ENCODE data around the gene MAEA.
A peak's percentile ranks its signal among the peaks of the same experiment; 100 is the strongest.
"Not testable (repeated sequence)": the region's sequence is repeated elsewhere in the genome, so short reads cannot be mapped to it uniquely, and the experiment has no call there.

The MAEA gene

GRCh38 chr4:1370321-1371124 lies 80.8 kb downstream of the MAEA start:
- TF ChIP-seq CTCF (IDR thresholded peaks at IDR 0.05; ENCODE audit: low read depth, low read length), result no peak
- H3K27me3 ChIP-seq (ENCODE audit: insufficient read depth, low read depth, severe bottlenecking), result no peaks in the 10 kb centered on the region
- peaks cover 6% of the 10 kb centered on the region; the same call in 1 of the 2 replicates for H3K36me3 ChIP-seq
- peaks cover 5% of the 10 kb centered on the region for H3K9me3 ChIP-seq (ENCODE audit: severe bottlenecking)
- H3K27ac ChIP-seq, result no peak overlapping the region
- no peak for DNase-seq
- H3K4me3 ChIP-seq (ENCODE audit: low read depth, low read length), result no peak overlapping the region

- no peak overlapping the region for H3K4me3 ChIP-seq (ENCODE audit: low read depth, low read length)
- no peak overlapping the region for H3K27ac ChIP-seq
- H3K27me3 ChIP-seq (ENCODE audit: insufficient read depth, low read depth, severe bottlenecking), result no peaks in the 10 kb centered on the region
- DNase-seq, result no peak
- H3K36me3 ChIP-seq, result peaks cover 4% of the 10 kb centered on the region
- H3K9me3 ChIP-seq (ENCODE audit: severe bottlenecking), result peaks cover 5% of the 10 kb centered on the region
- TF ChIP-seq CTCF (IDR thresholded peaks at IDR 0.05; ENCODE audit: low read depth, low read length), result no peak
Measured at GRCh38 chr4:1371176-1372165, 81.8 kb downstream of the MAEA start.

- DNase-seq; H3K9me3 ChIP-seq (ENCODE audit: severe bottlenecking); H3K27me3 ChIP-seq (ENCODE audit: insufficient read depth, low read depth, severe bottlenecking); H3K4me3 ChIP-seq (ENCODE audit: low read depth, low read length); H3K36me3 ChIP-seq; H3K27ac ChIP-seq: not testable (repeated sequence)
Measured at GRCh38 chr4:1372576-1372975, 82.9 kb downstream of the MAEA start.

- Histone ChIP-seq H3K27ac (no peak overlapping the region), H3K4me3 (ENCODE audit: low read depth, low read length) (no peak overlapping the region), H3K9me3 (ENCODE audit: severe bottlenecking) (peaks cover 5% of the 10 kb centered on the region), H3K27me3 (ENCODE audit: insufficient read depth, low read depth, severe bottlenecking) (no peaks in the 10 kb centered on the region), H3K36me3 (peaks cover 3% of the 10 kb centered on the region)
- no peak for TF ChIP-seq CTCF (IDR thresholded peaks at IDR 0.05; ENCODE audit: low read depth, low read length)
- DNase-seq, result peak; percentile 5
Measured at GRCh38 chr4:1373892-1374705, 84.4 kb downstream of the MAEA start.

GRCh38 chr4:1374706-1375045 lies 85.0 kb downstream of the MAEA start:
- H3K9me3 ChIP-seq (ENCODE audit: severe bottlenecking), result peaks cover 5% of the 10 kb centered on the region

More at GRCh38 chr4:1374706-1375045, 85.0 kb downstream of the MAEA start:
- DNase-seq, result peak; percentile 4
- Histone ChIP-seq H3K36me3 (peaks cover 3% of the 10 kb centered on the region), H3K27me3 (ENCODE audit: insufficient read depth, low read depth, severe bottlenecking) (no peaks in the 10 kb centered on the region), H3K4me3 (ENCODE audit: low read depth, low read length) (no peak overlapping the region), H3K27ac (no peak overlapping the region)
- no peak for TF ChIP-seq CTCF (IDR thresholded peaks at IDR 0.05; ENCODE audit: low read depth, low read length)

All from WERI-Rb-1 (cell line).